Lower leg skin (tissue), 4 donors: ENCODE results near the gene IFI27. TPM values are rescaled to one million over a fixed set of nuclear protein-coding genes. Genes with fewer than 3 reads are reported as not detected.

Experiments used
- DNase-seq, 2 donors: peaks; one replicate each; pipeline ENCODE4 v3.0.0-alpha.2; 2019; ENCODE audit warnings: low spot score in 2 of 2
- H3K4me3 ChIP-seq: fragments of 200-600 bp; sonication (generic); 2 replicates; pipeline ENCODE4 v1.5.1; 2017; ENCODE audit warnings: mild to moderate bottlenecking, low read depth; ENCODE audit not compliant: poor library complexity, severe bottlenecking
- CTCF ChIP-seq, 3 donors: fragments of 450-650 bp; IDR thresholded peaks; one replicate each; pipeline ENCODE4 v1.5.1; 2016; ENCODE audit warnings: antibody characterized with exemption in 3 of 3, mild to moderate bottlenecking in 3 of 3, moderate library complexity in 2 of 3
- POLR2A ChIP-seq, 2 donors: fragments of 450-650 bp; IDR thresholded peaks; one replicate each; pipeline ENCODE4 v1.6.1; 2016 to 2017; ENCODE audit warnings: antibody characterized with exemption in 2 of 2, mild to moderate bottlenecking in 1 of 2, moderate library complexity in 1 of 2
- WGBS, 2 donors: methylation state at CpG; one replicate each; pipeline ENCODE4 v1.1.5; 2018; 5-methylcytosine and 5-hydroxymethylcytosine counted together
- intact Hi-C: fragments of 100-400 bp; cut with DNase I; formaldehyde crosslinking; loops from one replicate; pipeline ENCODE4 v1.15.0; 2023; ENCODE audit warnings: low total_unique reads
- total RNA-seq, 4 donors: library from RNA; depleted of rRNA; stranded (reverse); fragments of >200 nt; gene quantifications; one replicate each; pipeline ENCODE4 v1.1.0, GENCODE V29; 2016

The IFI27 gene
- total RNA-seq, 4 donors from 2014 or later = 70.2 to 133 (median 109) TPM

GRCh38 chr14:94135476-94135875 lies 24.9 kb downstream of the IFI27 start:
- intact Hi-C loops = loop anchor here (5.0 kb wide), 1 partner anchor 98 kb away; no protein-coding TSS in a partner anchor
- WGBS, 2 donors = 81 to 92% methylated on average over 4 of the region's 4 CpGs
- H3K4me3 ChIP-seq = no peak overlapping the region
- peak in 1 of 2 donors; percentile 61 for DNase-seq
- TF ChIP-seq POLR2A (IDR thresholded peaks at IDR 0.05) (no peak), CTCF (IDR thresholded peaks at IDR 0.05) (no peak)

GRCh38 chr14:94136575-94137331 lies 26.2 kb downstream of the IFI27 start:
- WGBS, 2 donors = 29 to 31% methylated on average over 18 of the region's 18 CpGs

GRCh38 chr14:94138251-94138650 lies 27.7 kb downstream of the IFI27 start:
- WGBS, 2 donors = 78 to 83% methylated on average over 9 of the region's 9 CpGs
- H3K4me3 ChIP-seq = no peak overlapping the region
- DNase-seq = peak in 1 of 2 donors; percentile 32
- TF ChIP-seq CTCF (IDR thresholded peaks at IDR 0.05) (no peak), POLR2A (IDR thresholded peaks at IDR 0.05) (no peak)
- intact Hi-C loops = loop anchor here (5.0 kb wide), 1 partner anchor 101 kb away; no protein-coding TSS in a partner anchor

More at GRCh38 chr14:94136575-94137331, 26.2 kb downstream of the IFI27 start:
- H3K4me3 ChIP-seq = no peak overlapping the region
- DNase-seq = peak; percentile 87 to 97
- TF ChIP-seq CTCF (IDR thresholded peaks at IDR 0.05) = peak in 2 of 3 donors; percentile 93 to 96
- no peak for TF ChIP-seq POLR2A (IDR thresholded peaks at IDR 0.05)
- intact Hi-C loops = loop anchor here (5.0 kb wide), 1 partner anchor 99 kb away; no protein-coding TSS in a partner anchor

- TF ChIP-seq CTCF (IDR thresholded peaks at IDR 0.05) (no peak), POLR2A (IDR thresholded peaks at IDR 0.05) (no peak)
- peak in 1 of 2 donors; percentile 37 for DNase-seq
- 71 to 82% methylated on average over 5 of the region's 5 CpGs for WGBS, 2 donors
- H3K4me3 ChIP-seq = no peak overlapping the region
- intact Hi-C loops = loop anchor here (5.0 kb wide), 1 partner anchor 102 kb away; no protein-coding TSS in a partner anchor
These were observed 28.5 kb downstream of the IFI27 start for GRCh38 chr14:94139006-94139405.

- intact Hi-C loops = loop anchor here (5.0 kb wide), 1 partner anchor 102 kb away; no protein-coding TSS in a partner anchor
- peak in 1 of 2 donors; percentile 54 for DNase-seq
- WGBS, 2 donors = 77 to 78% methylated on average over 5 of the region's 5 CpGs
- H3K4me3 ChIP-seq = no peak overlapping the region
- TF ChIP-seq CTCF (IDR thresholded peaks at IDR 0.05) (no peak), POLR2A (IDR thresholded peaks at IDR 0.05) (no peak)
These were observed 28.9 kb downstream of the IFI27 start for GRCh38 chr14:94139421-94139820.
